Activated B cell treated with CpG ODN at 0.5 μM for 24 hours (primary cell): ENCODE data around the gene S100A4. TPM values are rescaled to one million over a fixed set of nuclear protein-coding genes. Genes with fewer than 3 reads are reported as not detected.

Experiments used
- ATAC-seq: fragments of 200-7000 bp; cut with Tn5 transposase; one replicate; pipeline ENCODE4 v1.10.0; 2021; ENCODE audit warnings: low read depth, mild to moderate bottlenecking, moderate library complexity
- CTCF ChIA-PET: fragments of 350-600 bp; sonication (Branson Sonifier 250); formaldehyde crosslinking; loops from one replicate; lab custom pipeline; 2021; ENCODE audit warnings: antibody characterized with exemption; lab: Charles Lee
- POLR2A ChIA-PET: fragments of 350-600 bp; sonication (Branson Sonifier 250); formaldehyde crosslinking; loops from one replicate; lab custom pipeline; 2021; ENCODE audit warnings: antibody characterized with exemption; lab: Charles Lee
- DNase-seq: peaks from one replicate; pipeline ENCODE4 v3.0.0; 2022
- H3K27ac Mint-ChIP-seq: one replicate; pipeline ENCODE4 v1.8.0; 2020; ENCODE audit warnings: mixed read lengths
- H3K27me3 Mint-ChIP-seq: one replicate; pipeline ENCODE4 v1.8.0; 2021; ENCODE audit warnings: mixed read lengths
- H3K36me3 Mint-ChIP-seq: one replicate; pipeline ENCODE4 v1.8.0; 2021; ENCODE audit warnings: low read depth, mixed read lengths
- H3K4me1 Mint-ChIP-seq: one replicate; pipeline ENCODE4 v1.8.0; 2021; ENCODE audit warnings: mixed read lengths
- H3K4me3 Mint-ChIP-seq: one replicate; pipeline ENCODE4 v1.8.0; 2020; ENCODE audit warnings: mild to moderate bottlenecking, mixed read lengths
- H3K9me3 Mint-ChIP-seq: one replicate; pipeline ENCODE4 v1.8.0; 2020; ENCODE audit warnings: mixed read lengths
- intact Hi-C: fragments of 100-400 bp; cut with micrococcal nuclease; formaldehyde crosslinking; loops from one replicate; pipeline ENCODE4 v1.15.1; 2024
- total RNA-seq: library from RNA; stranded (reverse); gene quantifications from 2 replicates; pipeline ENCODE4 v1.2.3, GENCODE V29; 2022
- TF ChIP-seq, protein P1 (sequence below): fragments of 200-600 bp; IDR thresholded peaks from one replicate; pipeline ENCODE4 v1.8.0; 2022; ENCODE audit warnings: antibody characterized with exemption, mild to moderate bottlenecking

S100A4 gene
- total RNA-seq, 1 donor from 2014 or later: 315 TPM

GRCh38 chr1:153560771-153561465 lies 15.3 kb upstream of the S100A4 start:
- no peak overlapping the region for H3K4me3 Mint-ChIP-seq
- no peaks in the 10 kb centered on the region for H3K27me3 Mint-ChIP-seq
- DNase-seq (no peak), ATAC-seq (no peak)
- CTCF ChIA-PET: interaction anchor here (1.4 kb wide), 1 partner anchor 28 kb away, joined by 4 read pairs; no protein-coding TSS in a partner anchor
- no peak overlapping the region for H3K27ac Mint-ChIP-seq
- TF ChIP-seq, protein P1, sequence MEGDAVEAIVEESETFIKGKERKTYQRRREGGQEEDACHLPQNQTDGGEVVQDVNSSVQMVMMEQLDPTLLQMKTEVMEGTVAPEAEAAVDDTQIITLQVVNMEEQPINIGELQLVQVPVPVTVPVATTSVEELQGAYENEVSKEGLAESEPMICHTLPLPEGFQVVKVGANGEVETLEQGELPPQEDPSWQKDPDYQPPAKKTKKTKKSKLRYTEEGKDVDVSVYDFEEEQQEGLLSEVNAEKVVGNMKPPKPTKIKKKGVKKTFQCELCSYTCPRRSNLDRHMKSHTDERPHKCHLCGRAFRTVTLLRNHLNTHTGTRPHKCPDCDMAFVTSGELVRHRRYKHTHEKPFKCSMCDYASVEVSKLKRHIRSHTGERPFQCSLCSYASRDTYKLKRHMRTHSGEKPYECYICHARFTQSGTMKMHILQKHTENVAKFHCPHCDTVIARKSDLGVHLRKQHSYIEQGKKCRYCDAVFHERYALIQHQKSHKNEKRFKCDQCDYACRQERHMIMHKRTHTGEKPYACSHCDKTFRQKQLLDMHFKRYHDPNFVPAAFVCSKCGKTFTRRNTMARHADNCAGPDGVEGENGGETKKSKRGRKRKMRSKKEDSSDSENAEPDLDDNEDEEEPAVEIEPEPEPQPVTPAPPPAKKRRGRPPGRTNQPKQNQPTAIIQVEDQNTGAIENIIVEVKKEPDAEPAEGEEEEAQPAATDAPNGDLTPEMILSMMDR: no peak
- H3K4me1 Mint-ChIP-seq: peaks cover 11% of the 10 kb centered on the region
- H3K9me3 Mint-ChIP-seq: no peaks in the 10 kb centered on the region
- H3K36me3 Mint-ChIP-seq: no peaks in the 10 kb centered on the region
- POLR2A ChIA-PET: no interaction called here
- intact Hi-C loops: no loop called here

GRCh38 chr1:153560241-153560640 lies 14.6 kb upstream of the S100A4 start:
- ChIA-PET CTCF (interaction anchor here (0.9 kb wide), 1 partner anchor 27 kb away, joined by 3 read pairs; no protein-coding TSS in a partner anchor), POLR2A (no interaction called here)
- TF ChIP-seq, protein P1: no peak
- ATAC-seq: no peak
- H3K4me1 Mint-ChIP-seq: peaks cover 5% of the 10 kb centered on the region
- H3K36me3 Mint-ChIP-seq: no peaks in the 10 kb centered on the region
- H3K4me3 Mint-ChIP-seq: no peak overlapping the region
- intact Hi-C loops: no loop called here
- H3K27me3 Mint-ChIP-seq: no peaks in the 10 kb centered on the region
- H3K27ac Mint-ChIP-seq: no peak overlapping the region
- no peak for DNase-seq
- H3K9me3 Mint-ChIP-seq: no peaks in the 10 kb centered on the region

DNA sequence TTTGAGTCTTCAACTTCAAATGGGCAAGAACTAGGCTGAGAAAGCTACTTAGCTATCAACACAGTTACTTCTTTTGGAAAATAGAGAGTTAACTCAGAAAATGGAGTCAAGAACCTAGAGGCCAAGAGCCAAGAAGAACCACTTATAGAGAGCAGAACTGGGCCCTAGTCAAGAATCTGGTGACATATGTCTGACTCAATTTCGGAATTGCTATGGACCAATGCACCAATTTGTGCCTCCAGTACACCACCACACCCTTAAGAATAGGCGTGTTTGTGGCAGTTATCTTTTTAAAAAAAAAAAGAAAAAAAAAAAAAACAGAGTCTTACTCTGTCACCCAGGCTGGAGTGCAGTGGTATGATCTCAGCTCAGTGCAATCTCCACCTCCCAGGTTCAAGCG lies 12.3 kb upstream of the S100A4 start:
- no peaks in the 10 kb centered on the region for H3K9me3 Mint-ChIP-seq
- ChIA-PET CTCF (interaction anchor here (1.2 kb wide), 1 partner anchor 25 kb away, joined by 3 read pairs; no protein-coding TSS in a partner anchor), POLR2A (interaction anchor here (0.7 to 1.2 kb wide), 2 partner anchors 8 to 102 kb away, joined by 3 to 4 read pairs; no protein-coding TSS in a partner anchor)
- no peak for DNase-seq
- no peaks in the 10 kb centered on the region for H3K27me3 Mint-ChIP-seq
- TF ChIP-seq, protein P1: no peak
- intact Hi-C loops: no loop called here
- H3K27ac Mint-ChIP-seq: no peak overlapping the region
- H3K4me1 Mint-ChIP-seq: no peaks in the 10 kb centered on the region
- no peak for ATAC-seq
- H3K36me3 Mint-ChIP-seq: no peaks in the 10 kb centered on the region
- H3K4me3 Mint-ChIP-seq: no peak overlapping the region

- no peak overlapping the region for H3K4me3 Mint-ChIP-seq
- H3K36me3 Mint-ChIP-seq: no peaks in the 10 kb centered on the region
- DNase-seq (no peak), ATAC-seq (no peak)
- POLR2A ChIA-PET: no interaction called here
- no peaks in the 10 kb centered on the region for H3K27me3 Mint-ChIP-seq
- no peaks in the 10 kb centered on the region for H3K4me1 Mint-ChIP-seq
- CTCF ChIA-PET: interaction anchor here (1.2 kb wide), 1 partner anchor 25 kb away, joined by 3 read pairs; no protein-coding TSS in a partner anchor
- intact Hi-C loops: no loop called here
- no peak overlapping the region for H3K27ac Mint-ChIP-seq
- no peaks in the 10 kb centered on the region for H3K9me3 Mint-ChIP-seq
- TF ChIP-seq, protein P1: no peak
These were observed 10.7 kb upstream of the S100A4 start for GRCh38 chr1:153556348-153556747.

- peaks cover 5% of the 10 kb centered on the region for H3K27me3 Mint-ChIP-seq
- intact Hi-C loops: no loop called here
- H3K27ac Mint-ChIP-seq: no peak overlapping the region
- ATAC-seq: no peak
- TF ChIP-seq, protein P1: no peak
- no peak for DNase-seq
- POLR2A ChIA-PET: interaction anchor here (1.6 to 2.1 kb wide), 2 partner anchors 8 to 12 kb away, joined by 5 to 10 read pairs; partner anchors contain the start of gene S100A4
- CTCF ChIA-PET: interaction anchor here (1.4 kb wide), 1 partner anchor 18 kb away, joined by 3 read pairs; no protein-coding TSS in a partner anchor
- H3K4me3 Mint-ChIP-seq: no peak overlapping the region
- peaks cover 4% of the 10 kb centered on the region for H3K4me1 Mint-ChIP-seq
- no peaks in the 10 kb centered on the region for H3K9me3 Mint-ChIP-seq
- H3K36me3 Mint-ChIP-seq: no peaks in the 10 kb centered on the region
These were observed 8.4 kb upstream of the S100A4 start for GRCh38 chr1:153553830-153554541.
